ENCODE results near the gene CMPK2. TPM values are rescaled to one million over a fixed set of nuclear protein-coding genes. Genes with fewer than 3 reads are reported as not detected.

CMPK2 gene
- total RNA-seq, 1 experiment from 2014 or later = 0.40 TPM

DNA sequence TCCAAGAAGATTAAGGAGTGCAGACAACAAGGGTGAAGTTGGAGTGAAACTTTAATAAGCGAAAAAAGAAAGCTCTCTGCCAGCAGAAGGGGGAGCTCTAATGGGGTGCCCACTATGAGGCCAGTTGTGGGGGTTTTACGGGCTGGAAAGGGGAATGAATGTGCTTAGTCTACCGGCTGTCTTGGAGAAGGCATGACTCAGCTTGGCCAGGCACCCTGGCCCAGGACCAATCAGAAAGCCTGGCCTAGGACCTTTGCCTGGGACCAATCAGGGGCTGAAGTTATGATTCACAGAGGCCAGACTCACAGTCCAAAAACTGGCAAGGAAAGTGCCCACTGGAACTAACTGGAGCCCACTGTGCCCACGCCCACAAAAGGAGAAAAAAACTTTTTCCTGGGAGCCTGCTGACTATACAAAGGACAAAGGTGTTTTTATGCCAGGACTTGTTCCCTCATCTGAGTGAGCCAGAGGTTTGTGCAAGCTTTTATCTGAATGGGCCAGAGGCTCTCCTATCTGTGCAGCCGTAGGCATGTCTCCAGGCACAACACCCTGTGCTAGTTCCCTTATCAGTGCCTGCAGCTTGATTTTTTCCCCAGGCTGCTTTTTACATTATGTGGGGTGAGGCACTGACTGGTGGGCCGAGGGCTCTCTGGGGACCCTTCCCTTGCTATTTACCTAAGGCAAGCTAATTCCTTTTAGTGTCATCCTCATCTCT, 18.6 kb downstream of the CMPK2 start:
- no peak for DNase-seq (ENCODE audit: extremely low read depth, low read depth)

DNA sequence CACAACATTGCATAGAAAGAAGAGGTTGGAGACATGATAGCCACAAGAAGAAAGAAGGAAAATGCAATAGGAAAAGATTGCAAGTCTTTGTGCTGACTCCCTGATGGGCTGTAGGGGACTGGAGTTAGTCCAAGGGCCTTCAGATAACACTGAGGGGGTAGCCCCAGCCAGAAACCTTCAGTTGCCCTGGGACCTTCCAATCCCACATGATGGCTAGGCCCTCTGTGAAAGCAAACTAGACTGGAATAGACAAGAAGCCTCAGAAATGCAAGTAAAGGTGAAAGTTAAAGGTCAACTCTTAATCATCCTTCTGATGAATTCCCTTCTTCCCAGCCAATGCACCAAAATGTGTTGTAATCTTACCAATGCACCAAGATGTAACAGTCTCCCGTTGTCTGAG, 19.2 kb downstream of the CMPK2 start:
- DNase-seq (ENCODE audit: extremely low read depth, low read depth) = no peak

DNA sequence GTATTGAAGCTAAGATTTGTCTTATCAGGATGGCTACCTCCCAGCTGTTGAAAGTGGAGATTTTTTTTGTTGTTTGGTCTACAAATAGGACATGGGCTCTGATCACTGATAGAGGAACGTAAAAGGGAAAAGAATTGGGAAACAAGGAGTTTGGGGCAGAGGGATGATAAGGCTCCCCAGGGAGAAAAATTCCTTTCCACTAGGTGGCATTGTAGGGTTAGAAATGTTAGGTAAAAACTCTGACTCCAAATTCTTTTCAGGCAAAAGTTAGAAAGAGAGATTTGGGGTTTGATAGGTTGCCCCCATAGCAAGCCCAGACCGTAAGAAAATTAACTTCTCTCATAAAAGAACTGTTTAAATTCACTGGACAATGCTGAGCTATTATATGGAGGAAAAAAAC, 19.8 kb downstream of the CMPK2 start:
- no peak for DNase-seq (ENCODE audit: extremely low read depth, low read depth)

DNA sequence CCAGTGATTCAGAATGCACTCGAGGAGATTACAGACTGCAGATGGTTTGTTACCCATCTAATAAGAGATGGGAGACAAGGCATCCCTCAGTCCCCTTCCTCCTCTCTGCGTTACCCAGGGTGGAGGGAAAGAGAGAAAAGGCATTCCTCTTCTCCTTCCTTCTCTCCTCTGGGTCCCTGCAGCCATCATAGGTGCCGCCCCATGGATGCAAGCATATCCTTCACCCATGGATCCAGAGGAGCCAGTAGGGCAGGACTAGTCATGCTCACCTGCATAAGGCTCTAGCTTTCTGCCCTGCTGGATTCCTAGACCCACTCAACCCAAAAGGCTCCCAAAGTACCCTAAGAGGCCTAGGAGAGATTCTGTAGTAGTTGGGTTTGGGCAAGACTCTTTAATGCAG, 20.4 kb downstream of the CMPK2 start:
- no peak for DNase-seq (ENCODE audit: extremely low read depth, low read depth)

DNA sequence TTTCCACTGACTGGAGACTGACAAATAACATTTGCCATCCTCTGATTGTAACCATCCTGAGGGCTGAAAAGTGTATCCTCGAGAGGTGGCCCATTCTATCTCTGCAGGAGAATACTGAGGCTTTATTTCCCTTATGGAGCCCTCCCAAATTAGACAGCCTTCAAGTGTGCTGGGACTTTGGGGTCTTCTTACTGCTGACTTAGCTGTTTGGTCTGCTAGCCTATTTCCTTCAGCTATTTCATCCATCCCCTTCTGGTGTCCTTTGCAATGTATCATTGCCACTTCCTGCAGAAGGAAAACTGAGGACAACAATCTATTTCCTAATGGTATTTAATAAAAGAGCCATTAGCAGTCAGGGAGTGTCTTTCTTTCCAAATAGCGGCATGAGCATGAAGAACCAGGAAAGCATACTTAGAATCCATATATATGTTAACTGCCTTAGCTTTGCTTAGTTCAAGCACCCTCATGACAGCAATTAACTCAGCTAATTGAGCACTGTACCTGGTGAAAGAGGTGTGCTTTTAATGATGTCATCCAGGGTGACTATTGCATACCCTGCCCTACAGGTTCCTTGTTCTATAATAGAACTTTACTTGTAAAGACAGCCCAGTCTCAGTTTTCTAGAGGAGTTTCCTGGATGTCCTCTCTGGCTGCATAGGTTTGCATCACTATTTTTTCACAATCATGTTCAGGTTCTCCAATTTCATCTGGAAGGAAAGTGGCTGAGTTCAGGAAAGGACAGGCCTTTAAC, 24.0 kb downstream of the CMPK2 start:
- no peak for DNase-seq (ENCODE audit: extremely low read depth, low read depth)

DNA sequence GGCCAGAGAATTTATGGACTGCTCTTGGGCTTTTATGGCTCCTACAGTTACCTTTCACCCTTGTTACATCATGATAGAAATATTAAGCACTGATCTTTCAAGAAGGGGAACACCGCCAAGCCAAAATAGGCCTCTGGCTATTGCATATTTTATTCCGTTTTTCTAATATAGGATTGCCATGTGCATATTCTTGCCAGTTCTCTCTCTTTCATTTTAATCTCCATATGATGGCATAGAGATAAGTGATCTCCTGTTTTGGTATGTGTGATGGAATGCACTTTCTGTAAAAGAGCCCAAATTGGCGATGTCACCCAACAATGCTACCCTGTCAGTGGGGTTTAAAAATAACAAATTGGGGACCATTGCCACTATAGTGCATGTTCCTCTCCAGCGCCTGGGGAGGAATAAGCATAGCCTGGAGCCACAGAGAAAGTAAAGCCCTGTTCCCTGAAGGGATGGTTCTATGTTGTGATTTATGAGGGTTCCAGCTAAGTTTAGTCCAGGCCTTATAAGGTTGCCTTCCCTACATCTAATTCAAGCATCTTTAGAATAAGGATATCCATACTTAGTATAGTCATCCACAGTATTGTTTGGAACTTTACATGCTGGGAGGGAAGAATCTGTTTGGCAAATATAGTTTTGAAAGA, 26.9 kb downstream of the CMPK2 start:
- no peak for DNase-seq (ENCODE audit: extremely low read depth, low read depth)

DNA sequence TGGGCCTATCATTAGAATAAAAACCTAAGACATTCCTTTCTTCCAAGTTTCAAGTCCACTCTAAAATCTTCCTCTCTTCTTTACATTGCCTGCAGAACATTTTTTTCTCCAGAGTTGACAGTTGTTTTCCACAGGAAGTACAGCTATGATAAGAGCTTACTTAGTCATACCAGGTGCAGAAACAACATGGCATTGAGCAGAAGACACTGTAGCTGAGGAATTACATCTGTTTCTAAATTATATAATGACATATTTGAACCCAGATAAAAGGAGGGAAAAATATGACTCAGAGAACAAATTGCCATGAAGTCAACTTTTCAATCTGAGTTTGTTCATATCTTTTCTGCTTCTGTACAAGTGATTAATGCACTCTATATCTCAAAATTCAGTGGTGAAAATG, 30.2 kb downstream of the CMPK2 start:
- DNase-seq (ENCODE audit: extremely low read depth, low read depth) = no peak

DNA sequence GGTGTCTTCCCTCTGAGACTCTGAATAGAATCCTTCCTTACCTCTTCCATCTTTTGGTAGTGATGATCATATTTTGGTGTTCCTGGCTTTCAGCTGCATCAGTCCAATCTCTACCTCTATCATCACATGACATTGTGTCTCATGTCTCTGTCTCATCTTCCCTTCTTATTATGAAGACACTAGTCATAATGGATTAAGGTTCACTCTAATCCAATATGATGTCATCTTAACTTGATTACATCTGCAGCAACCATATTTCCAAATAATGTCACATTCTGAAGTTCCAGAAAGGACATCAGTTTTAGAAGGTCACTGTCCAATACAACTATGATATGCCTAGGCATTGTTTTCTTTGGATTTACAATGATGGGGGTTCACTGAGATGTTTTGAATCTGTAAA, 31.5 kb downstream of the CMPK2 start:
- no peak for DNase-seq (ENCODE audit: extremely low read depth, low read depth)

DNA sequence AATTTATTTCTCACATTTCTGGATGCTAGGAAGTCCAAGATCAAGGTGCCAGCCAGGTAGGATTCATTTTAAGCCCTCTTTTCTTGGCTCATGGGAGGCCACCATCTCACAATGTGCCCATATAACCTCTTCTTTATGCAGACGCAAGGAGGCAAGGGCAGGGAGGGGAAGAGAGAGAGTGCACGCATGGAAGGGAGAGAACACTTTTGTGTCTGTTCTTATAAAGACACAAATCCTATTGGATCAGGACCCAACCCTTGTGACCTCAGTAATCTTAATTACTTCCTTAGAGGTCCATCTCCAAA, 32.5 kb downstream of the CMPK2 start:
- no peak for DNase-seq (ENCODE audit: extremely low read depth, low read depth)

DNA sequence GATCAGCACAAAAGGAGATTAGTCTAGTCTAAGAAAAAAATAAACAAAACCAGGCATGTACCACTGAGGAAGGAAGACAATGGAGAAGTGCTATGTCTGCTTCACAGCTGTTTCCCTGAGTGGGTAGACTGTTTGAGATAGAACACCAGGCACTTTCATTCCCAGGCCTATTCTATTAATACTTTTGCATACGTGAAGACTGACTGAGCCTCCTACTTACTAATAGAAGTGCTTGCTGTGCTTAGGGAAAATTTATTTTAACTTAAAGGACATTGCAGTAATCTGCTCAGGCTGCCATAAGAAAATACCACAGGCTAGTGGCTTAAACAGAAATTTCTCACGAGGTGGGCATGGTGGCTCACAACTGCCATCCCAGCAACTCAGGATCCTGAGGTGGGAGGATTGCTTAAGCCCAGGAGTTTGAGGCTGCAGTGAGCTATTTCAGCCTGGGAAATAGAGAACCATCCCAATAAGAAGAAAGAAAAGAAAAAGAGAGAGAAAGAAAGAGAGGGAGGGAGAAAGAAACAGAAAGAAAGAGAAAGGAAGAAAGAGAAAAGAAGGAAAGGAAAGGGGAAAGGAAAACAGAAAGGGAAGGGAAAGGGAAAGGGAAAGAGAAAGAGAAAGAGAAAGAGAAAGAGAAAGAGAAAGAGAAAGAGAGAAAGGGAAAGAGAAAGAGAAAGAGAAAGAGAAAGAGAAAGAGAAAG, 33.0 kb downstream of the CMPK2 start:
- no peak for DNase-seq (ENCODE audit: extremely low read depth, low read depth)

DNA sequence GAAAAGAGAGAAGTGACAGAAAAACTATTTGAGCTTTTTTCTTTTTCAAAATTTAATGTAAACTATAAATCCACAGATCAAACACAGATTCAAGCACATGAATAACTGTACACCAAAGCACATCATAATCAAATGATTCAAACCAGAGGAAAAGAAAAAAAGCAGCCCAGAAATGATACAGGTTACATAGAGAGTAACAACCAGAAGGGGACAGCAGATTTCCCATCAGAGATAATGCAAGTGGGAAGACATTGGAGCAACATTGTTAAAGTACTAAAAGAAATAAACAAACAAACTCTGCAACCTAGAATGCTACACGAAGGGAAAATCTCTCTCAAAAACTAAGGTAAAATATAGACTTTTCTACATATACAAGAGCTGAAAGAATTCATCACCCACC, 34.5 kb downstream of the CMPK2 start:
- no peak for DNase-seq (ENCODE audit: extremely low read depth, low read depth)

DNA sequence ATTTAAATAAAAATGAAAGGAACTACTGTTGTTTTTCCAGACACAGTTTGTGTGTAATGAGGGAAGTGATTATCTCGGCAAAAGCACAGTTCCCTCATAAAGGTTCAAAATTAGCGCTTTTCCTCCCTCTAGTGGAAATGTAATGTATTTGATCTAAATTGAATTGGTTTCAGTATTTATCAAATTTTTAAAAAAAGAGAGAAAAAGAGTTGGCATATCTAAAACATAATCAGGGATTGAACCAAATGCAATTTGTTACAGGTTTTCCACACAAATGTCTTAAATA, 37.5 kb downstream of the CMPK2 start:
- DNase-seq (ENCODE audit: extremely low read depth, low read depth) = no peak

DNA sequence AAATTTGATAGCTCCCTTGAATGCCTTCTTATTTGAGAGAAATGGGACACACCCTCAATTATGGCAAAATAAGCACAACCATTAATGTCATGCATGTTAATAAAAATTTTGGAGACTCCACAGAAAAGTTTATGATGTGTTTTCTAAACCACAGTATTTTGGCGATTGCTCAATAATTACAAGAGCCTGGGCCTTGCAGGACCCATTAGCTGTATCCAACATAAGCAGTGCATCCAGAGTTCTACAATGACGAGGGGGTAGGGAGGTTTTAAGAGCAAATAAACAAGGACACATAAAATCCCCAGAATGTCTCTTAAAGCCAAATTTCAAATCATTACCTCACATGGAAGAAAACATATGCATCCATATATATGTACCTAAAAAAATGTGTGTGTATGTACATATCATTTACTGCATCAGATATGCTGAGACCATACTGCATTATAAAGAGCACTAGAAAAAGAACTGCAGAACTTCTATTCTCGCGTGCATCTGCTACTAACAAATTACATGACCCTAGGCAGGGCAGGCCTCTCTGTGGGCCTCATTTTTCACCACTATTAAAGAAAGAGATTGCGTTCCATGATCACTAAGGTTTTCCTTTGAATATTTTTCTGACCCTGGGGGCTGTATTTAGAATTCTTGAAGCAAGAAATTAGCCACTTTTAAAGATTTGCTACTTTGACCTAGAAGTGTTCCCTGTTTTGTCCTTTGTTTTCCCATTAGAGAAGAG, 38.0 kb downstream of the CMPK2 start:
- DNase-seq (ENCODE audit: extremely low read depth, low read depth) = no peak

DNA sequence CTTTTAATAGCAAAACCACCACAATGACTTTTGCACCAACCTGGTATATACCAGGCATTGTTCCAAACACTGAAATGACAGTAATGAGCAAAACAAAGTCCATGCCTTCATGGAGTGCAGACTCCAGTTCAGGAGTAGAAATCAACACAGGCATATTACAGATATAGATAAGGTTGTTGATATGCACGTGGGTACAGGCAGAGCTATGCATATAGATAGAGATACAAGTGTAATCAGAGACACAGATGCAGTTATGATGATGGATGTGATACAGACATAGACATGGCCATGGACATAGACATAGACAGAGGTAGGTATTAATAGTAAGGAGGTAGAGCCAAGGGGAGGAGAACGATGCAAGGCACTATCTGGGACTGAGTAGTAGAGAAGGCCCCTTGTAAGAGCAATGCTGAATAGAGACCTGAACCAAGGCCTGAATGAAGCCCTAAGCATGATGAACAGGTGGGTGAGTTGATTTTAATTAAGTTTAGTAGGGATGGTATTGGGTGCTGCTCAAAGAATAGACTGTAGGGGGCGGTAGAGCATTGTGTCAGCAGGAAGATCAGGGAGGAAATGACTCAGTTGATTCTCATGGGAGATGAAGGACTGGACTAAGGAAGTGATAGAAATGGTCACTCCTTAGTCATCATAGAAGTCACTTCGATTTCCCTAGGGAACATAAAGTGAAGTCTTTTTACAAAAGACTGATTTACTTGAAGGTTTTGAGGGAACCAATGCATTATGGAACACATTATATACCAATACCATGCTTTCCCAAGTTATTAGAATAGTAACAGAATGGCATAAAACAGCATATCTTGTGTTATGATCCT, 39.4 kb downstream of the CMPK2 start:
- DNase-seq (ENCODE audit: extremely low read depth, low read depth) = peak; percentile 48

DNA sequence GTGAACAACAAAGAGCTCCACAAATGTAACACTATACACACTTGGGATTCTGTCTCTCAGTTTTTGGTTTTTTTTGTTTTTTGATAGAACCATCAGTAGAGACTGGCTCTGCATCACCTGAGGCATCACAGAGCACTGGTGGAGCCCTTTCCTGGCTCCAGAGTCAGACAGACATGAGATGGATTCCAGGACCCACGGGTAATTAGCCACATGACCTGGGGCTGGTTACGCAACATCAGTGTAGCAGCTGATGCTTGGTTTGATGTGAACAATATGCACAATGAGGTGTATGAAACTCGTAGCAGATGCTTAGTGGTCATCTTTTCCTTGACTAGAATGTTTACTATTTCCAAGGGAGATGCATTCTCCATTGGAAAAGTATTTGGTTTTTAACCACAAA, 40.7 kb downstream of the CMPK2 start:
- DNase-seq (ENCODE audit: extremely low read depth, low read depth) = no peak

DNA sequence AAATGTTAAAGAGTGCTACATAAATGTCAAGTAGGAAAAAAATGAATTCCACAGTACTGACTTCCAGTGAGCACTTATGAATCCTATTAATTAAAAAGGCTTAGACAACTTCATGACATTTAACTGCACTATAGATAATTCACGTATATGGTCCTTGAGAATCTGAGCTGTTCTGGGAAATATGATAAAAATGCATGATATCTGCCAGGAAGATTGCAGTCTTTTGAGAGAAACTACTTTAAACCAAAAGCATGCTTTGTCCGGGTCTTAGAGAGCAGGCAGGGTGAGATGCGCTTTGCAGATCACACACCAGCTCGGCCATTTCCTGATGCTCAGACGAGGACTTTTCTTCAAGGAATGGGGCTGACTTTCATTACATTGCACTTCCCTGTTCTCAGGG, 42.6 kb downstream of the CMPK2 start:
- DNase-seq (ENCODE audit: extremely low read depth, low read depth) = no peak

DNA sequence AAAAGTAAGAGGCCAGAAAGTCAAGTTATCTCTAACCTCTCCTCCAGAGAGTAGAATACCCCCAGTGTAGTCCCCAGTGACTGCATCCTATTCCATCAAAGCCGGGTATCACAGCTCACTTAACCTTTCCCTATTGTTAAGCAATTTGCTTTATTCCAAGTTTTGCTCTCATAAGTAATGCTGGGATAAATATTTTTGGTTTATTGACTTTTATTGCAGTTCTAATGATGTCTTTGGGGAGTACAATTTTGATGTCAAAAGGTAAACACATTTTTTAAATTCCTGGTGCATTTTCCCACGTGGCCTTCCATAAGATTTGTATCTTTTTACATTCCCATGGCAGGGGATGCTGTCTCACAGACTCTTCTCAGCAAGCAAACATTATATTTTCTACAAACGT, 43.3 kb downstream of the CMPK2 start:
- no peak for DNase-seq (ENCODE audit: extremely low read depth, low read depth)

DNA sequence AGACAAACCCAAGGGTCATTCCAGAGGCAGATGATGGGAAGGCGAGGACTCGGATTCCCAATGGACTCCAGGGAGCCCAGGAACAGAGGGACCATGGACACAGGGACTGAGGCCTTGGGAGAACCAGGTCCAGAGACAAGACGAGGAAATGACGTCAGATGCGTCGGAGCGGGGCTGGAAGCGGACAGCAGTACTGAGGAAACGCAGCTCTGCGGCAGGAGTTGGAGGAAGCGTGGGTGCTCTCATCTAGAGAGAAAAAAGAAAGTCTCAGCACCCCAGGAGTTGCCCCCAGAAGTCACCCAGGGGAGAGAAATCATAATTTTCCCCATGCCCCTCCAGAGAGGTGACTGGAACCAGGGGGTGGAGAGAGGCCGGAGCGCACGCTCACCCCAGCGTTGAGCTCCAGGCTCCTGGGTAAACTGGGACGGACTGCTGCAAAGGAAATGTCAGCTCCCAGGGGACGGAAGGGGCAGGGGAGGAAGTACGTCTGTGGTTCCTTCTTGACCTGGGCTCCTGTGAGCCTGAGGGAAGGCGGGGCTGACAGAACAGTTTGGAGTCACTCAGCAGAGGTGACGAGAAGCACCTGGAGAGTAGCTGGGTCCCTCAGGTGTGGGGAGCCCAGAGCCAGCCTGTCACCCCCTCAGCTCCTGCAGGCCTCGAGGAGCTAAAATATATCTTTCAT, 44.7 kb downstream of the CMPK2 start:
- no peak for DNase-seq (ENCODE audit: extremely low read depth, low read depth)

DNA sequence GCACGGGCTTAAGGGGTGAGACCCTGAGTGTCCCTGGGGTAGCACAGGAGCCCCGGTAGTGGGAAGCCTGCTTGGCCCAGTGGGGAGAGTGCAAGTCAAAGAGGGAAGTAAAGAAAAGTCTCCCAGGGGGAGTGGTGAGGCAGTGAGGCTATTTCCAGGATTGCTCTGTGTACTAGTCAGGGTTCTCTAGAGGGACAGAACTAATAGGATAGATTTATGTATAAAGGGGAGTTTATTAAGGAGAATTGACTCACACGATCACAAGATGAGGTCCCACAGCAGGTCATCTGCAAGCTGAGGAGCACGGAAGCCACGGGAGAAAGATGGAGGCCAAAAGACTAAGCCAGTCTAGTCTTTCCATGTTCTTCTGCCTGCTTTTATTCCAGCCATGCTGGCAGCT, 45.5 kb downstream of the CMPK2 start:
- DNase-seq (ENCODE audit: extremely low read depth, low read depth) = no peak

DNA sequence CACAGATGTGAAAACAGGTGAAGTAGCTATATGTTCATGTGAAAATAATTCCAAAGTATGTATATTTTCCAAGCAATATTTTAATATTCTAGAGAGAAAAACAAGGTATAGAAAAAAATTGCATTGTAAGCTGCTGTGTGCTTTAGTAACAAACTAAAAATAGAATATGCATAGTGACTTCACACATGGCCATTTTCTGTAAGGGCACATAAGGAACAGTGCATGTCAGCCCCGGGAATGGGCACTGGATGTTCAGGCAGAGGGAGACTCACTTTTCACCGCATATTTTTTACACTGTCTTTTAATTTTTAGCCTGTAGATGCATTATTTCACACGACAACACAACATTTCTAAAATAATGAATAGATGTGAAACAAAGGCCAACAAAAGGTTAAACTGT, 46.0 kb downstream of the CMPK2 start:
- DNase-seq (ENCODE audit: extremely low read depth, low read depth) = no peak

Data from NCI-H460 (cell line).